GM12875 (cell line): ENCODE measurements around the gene SAFB2.

Experiments used
- H3K4me3 ChIP-seq: one replicate; pipeline ENCODE4 v1.5.1; 2011; ENCODE audit warnings: low read depth, low read length, control low read depth
- TF ChIP-seq, protein P1 (sequence below): IDR thresholded peaks from 2 replicates; pipeline ENCODE4 v1.5.1; 2011; ENCODE audit warnings: low read depth, mild to moderate bottlenecking, control low read depth, inconsistent platforms, low read length, moderate library complexity, borderline replicate concordance; ENCODE audit not compliant: insufficient read depth

Gene SAFB2

DNA sequence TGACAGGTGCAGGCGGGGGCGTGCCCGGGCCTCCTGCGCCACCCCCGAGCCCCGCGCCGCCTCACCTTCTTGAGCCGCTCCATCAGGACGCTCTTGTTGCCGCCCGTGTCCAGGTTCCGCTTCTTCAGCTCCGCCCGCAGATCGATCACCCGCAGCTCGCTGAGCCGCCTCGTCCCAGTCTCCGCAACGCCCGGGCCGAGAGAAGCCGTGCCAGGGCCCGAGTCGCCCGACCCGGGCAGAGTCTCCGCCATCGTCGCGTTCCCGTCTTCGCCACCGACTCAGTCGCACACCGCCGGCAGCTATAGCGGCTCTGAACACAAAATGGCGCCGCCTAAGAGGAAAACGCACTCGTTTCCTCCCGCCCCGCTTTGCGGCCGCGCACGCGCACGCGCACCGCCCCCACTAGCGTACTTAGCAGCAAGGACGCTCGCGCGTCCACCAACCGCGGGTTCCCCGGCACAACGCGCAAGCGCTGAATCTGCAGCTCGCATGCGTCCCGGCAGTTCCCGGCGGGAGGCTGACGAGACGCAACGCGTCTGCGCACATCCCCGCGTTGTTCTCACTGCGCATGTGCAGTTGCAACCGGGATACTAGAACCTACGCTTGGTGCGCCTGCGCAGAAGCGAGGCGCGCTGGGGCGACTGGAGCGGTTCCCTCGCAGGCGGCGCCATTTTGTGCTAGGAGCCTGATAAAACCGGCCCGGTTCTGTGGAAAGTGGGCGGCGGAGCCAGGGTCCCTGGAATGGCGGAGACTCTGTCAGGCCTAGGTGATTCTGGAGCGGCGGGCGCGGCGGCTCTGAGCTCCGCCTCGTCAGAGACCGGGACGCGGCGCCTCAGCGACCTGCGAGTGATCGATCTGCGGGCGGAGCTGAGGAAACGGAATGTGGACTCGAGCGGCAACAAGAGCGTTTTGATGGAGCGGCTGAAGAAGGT is at the start of gene SAFB2, which contains the start of gene SAFB:
Gene SAFB2 (minus strand): TSS at position 312 of the 932 bp plus-strand sequence. CDS start 61 bp downstream, at position 251.
Gene SAFB (plus strand): TSS at position 619 of the 932 bp plus-strand sequence. CDS start 123 bp downstream, at position 742.
- peak within 1 kb of the TSS; percentile 96 for H3K4me3 ChIP-seq
- TF ChIP-seq, protein P1, sequence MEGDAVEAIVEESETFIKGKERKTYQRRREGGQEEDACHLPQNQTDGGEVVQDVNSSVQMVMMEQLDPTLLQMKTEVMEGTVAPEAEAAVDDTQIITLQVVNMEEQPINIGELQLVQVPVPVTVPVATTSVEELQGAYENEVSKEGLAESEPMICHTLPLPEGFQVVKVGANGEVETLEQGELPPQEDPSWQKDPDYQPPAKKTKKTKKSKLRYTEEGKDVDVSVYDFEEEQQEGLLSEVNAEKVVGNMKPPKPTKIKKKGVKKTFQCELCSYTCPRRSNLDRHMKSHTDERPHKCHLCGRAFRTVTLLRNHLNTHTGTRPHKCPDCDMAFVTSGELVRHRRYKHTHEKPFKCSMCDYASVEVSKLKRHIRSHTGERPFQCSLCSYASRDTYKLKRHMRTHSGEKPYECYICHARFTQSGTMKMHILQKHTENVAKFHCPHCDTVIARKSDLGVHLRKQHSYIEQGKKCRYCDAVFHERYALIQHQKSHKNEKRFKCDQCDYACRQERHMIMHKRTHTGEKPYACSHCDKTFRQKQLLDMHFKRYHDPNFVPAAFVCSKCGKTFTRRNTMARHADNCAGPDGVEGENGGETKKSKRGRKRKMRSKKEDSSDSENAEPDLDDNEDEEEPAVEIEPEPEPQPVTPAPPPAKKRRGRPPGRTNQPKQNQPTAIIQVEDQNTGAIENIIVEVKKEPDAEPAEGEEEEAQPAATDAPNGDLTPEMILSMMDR, result no peak

DNA sequence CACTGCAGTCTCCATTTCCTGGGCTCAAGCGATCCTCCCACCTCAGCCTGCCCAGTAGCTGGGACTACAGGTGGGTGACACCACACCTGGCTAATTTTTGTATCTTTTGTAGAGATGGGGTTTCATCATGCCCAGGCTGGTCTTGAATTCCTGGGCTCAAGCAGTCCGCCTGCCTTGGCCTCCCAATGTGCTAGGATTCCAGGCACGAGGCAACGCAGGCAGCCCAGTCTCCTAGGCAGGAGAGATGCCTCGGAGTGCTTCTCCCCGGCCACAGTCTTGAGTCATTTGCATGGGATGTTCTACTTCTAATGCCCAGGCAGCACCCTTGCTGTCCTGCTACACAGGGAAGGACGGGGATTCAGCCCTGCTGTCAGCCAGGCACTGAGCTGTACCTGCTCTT is 49.0 kb upstream of the SAFB2 start:
- TF ChIP-seq, protein P1, result no peak
- no peak overlapping the region for H3K4me3 ChIP-seq

DNA sequence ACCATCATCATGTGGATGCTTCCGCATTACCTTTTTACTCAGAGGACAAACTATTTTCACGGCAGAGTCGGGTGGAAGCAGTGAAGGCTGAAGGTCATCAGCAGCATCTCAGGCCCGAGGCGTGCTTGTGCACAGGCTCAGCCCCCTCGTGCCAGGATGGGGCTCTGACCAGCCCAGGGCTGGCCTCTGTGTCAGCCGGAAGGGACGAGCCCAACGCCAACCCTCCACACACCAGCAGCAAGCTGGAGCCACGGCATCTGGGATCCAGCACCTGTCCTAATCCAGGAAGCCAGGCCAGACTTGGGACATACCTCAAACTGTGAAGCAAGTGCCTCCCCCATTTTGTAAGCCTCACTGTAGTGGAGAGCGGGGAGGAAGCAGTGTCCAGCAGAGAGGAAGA is 46.6 kb upstream of the SAFB2 start:
- no peak overlapping the region for H3K4me3 ChIP-seq
- TF ChIP-seq, protein P1, result no peak

DNA sequence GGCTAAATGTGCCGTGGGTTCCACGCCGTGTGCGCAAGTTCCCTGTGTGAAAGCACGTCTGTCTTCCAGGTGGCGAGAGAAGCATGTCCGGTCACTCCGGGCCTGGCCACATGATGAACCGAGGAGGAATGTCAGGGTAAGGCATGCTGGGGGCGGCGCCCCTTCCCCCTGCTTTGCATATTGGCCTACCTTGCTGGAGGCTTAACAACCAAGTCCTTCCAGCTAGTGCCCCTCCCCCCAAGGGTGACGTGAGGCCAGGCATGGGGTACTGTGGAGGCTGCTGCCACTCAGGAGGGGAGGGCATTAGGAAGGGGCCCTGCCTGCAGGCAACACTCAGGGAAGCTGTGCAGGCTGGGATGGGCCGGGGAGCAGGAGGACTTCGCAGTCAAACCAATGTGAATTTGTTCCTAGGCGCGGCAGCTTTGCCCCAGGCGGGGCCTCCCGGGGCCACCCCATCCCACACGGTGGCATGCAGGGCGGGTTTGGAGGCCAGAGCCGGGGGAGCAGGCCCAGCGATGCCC is 45.2 kb upstream of the SAFB2 start:
- H3K4me3 ChIP-seq, result no peak overlapping the region
- TF ChIP-seq, protein P1, result no peak

DNA sequence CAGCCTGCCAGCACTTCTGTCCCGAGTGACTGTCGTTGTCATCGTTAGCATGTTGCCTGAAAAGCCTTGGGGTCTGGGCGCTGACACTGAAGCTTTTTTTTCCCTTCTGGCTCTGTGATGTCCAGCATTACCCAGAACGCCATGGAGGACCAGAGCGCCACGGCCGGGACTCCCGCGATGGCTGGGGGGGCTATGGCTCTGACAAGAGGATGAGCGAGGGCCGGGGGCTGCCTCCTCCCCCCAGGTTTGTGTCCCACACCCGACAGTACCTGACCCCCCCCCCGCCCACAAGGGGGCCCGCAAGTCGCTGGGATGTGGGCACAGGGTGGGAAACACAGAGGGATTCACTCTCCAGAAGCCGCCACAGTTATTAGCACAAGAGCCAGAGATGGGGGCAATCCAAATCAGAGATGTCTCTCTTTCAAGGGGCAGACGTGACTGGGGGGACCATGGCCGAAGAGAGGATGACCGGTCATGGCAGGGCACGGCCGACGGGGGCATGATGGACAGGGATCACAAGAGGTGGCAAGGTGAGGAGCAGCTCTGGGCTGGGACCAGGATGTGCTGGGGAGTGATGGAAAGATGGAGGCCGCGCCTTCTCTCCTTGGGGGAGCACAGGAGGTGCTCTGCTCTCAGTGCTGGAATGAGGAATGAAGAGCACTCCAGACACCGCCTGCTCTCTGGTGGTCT is 44.5 kb upstream of the SAFB2 start:
- TF ChIP-seq, protein P1, result no peak

DNA sequence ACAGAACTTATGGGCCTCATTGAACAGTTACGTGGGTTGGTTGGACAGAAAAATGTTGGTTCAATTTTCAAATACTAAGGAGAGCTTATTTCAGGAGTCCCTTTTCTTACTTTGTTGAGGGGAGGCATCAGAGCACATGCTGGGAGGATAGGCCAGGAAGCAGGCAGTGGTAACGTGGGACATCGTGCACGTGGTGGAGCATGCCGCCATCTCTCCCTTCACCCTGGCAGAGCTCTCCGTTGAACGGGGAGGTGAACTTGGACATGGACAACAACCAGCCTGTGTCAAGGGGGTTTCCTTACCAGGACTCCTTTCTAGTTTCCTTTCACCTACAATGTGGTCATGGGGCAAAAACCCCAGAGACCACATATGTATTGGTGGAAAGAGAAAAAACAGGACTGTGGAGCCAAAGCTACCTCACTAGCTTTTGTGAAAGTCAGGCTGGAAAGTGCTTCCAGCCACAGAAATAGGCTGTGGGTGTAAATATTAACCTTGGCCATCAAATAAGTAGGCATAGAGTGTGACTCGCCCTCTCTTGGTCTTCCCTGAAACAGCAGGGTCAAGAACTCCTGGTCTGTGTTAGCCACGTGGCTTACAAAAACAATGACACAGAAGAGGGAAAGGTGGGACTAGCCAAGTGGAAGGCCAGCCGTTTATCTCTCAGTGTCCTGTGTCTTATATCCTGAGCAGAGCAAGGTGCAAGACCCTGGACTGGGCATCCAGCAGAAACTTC is 43.4 kb upstream of the SAFB2 start:
- H3K4me3 ChIP-seq, result no peak overlapping the region
- TF ChIP-seq, protein P1, result no peak

More for the DNA sequence above, 44.5 kb upstream of the SAFB2 start:
- H3K4me3 ChIP-seq, result no peak overlapping the region
